GM23338 (cell line): Measurements from ENCODE around the gene WFDC8. TPM values are rescaled to one million over a fixed set of nuclear protein-coding genes. Genes with fewer than 3 reads are reported as not detected.

ENCODE experiments used
- ATAC-seq: fragments of 200-7000 bp; cut with Tn5 transposase; 3 replicates; pipeline ENCODE4 v1.9.1; 2020
- DNase-seq: peaks from one replicate; pipeline ENCODE4 v3.0.0-alpha.2; 2015; ENCODE audit warnings: low spot score
- H2AFZ ChIP-seq: fragments of 200-600 bp; sonication (generic); 2 replicates; pipeline ENCODE4 v1.8.0; 2016; ENCODE audit warnings: antibody characterized with exemption, mild to moderate bottlenecking, moderate library complexity
- H3F3A ChIP-seq: fragments of 200-600 bp; sonication (generic); replicated peaks from 2 replicates; pipeline ENCODE4 v1.8.0; 2017; ENCODE audit warnings: antibody characterized with exemption, mixed run types, low read depth
- H3K27ac ChIP-seq: fragments of 200-600 bp; sonication (generic); 2 replicates; pipeline ENCODE4 v1.6.1; 2016; ENCODE audit warnings: low read depth
- H3K27me3 ChIP-seq: fragments of 200-600 bp; sonication (generic); 2 replicates; pipeline ENCODE4 v1.8.0; 2016; ENCODE audit warnings: mild to moderate bottlenecking, mixed run types, moderate library complexity; ENCODE audit not compliant: insufficient read depth
- H3K36me3 ChIP-seq: fragments of 200-600 bp; sonication (generic); 2 replicates; pipeline ENCODE4 v1.8.0; 2016; ENCODE audit warnings: mild to moderate bottlenecking; ENCODE audit not compliant: insufficient read depth
- H3K4me1 ChIP-seq: fragments of 200-600 bp; sonication (generic); 2 replicates; pipeline ENCODE4 v1.8.0; 2016; ENCODE audit warnings: mild to moderate bottlenecking, moderate library complexity; ENCODE audit not compliant: insufficient read depth
- H3K4me2 ChIP-seq: fragments of 200-600 bp; sonication (generic); 2 replicates; pipeline ENCODE4 v1.7.1; 2017; ENCODE audit warnings: mixed run types
- H3K4me3 ChIP-seq: fragments of 200-600 bp; sonication (generic); 2 replicates; pipeline ENCODE4 v1.6.1; 2016; ENCODE audit warnings: mixed run types
- H3K79me2 ChIP-seq: fragments of 200-600 bp; sonication (generic); replicated peaks from 2 replicates; pipeline ENCODE4 v1.8.0; 2017; ENCODE audit warnings: mild to moderate bottlenecking; ENCODE audit not compliant: insufficient read depth
- H3K9me2 ChIP-seq: fragments of 200-600 bp; sonication (generic); 2 replicates; pipeline ENCODE4 v1.8.0; 2017; ENCODE audit not compliant: insufficient read depth
- H4K20me1 ChIP-seq: fragments of 200-600 bp; sonication (generic); replicated peaks from 2 replicates; pipeline ENCODE4 v1.8.0; 2017; ENCODE audit warnings: mild to moderate bottlenecking; ENCODE audit not compliant: insufficient read depth
- H3K27ac Mint-ChIP-seq: 2 replicates; pipeline ENCODE4 v1.8.0; 2020; ENCODE audit warnings: inconsistent platforms, mild to moderate bottlenecking, moderate library complexity, mixed read lengths
- H3K27me3 Mint-ChIP-seq: 3 replicates; pipeline ENCODE4 v1.8.0; 2022; ENCODE audit warnings: low read depth, mild to moderate bottlenecking, moderate library complexity, mixed read lengths, inconsistent platforms; ENCODE audit not compliant: insufficient read depth, poor library complexity
- H3K36me3 Mint-ChIP-seq: 3 replicates; pipeline ENCODE4 v1.8.0; 2021; ENCODE audit warnings: low read depth, mild to moderate bottlenecking, inconsistent platforms, moderate library complexity, mixed read lengths
- H3K4me1 Mint-ChIP-seq: 3 replicates; pipeline ENCODE4 v1.8.0; 2020; ENCODE audit warnings: mild to moderate bottlenecking, inconsistent platforms, mixed read lengths
- H3K4me3 Mint-ChIP-seq: 3 replicates; pipeline ENCODE4 v1.8.0; 2021; ENCODE audit warnings: moderate library complexity, mild to moderate bottlenecking, inconsistent platforms, mixed read lengths
- H3K9me3 Mint-ChIP-seq: 3 replicates; pipeline ENCODE4 v1.8.0; 2020; ENCODE audit warnings: moderate library complexity, mild to moderate bottlenecking, inconsistent platforms, mixed read lengths
- CREB1 ChIP-seq: fragments of 250-450 bp; sonication (Bioruptor Pico); IDR thresholded peaks from 2 replicates; pipeline ENCODE4 v1.5.0; 2020; ENCODE audit warnings: low read depth, mild to moderate bottlenecking, moderate library complexity
- CTCF ChIP-seq, 2 experiments: fragments of 200-600 bp in 1 of 2; sonication (generic) in 1 of 2; conservative IDR thresholded peaks; 2 replicates each; pipeline versions ENCODE4 v1.5.1 to v1.6.1; 2016 to 2017; ENCODE audit warnings: antibody characterized with exemption in 2 of 2, low read depth in 2 of 2, mild to moderate bottlenecking in 2 of 2, moderate library complexity in 1 of 2
- EZH2 ChIP-seq: fragments of 200-600 bp; sonication (generic); IDR thresholded peaks from one replicate; pipeline ENCODE4 v1.8.0; 2017; ENCODE audit warnings: antibody characterized with exemption, mild to moderate bottlenecking, low read depth; ENCODE audit not compliant: unreplicated experiment
- EZH2phosphoT487 ChIP-seq: fragments of 200-600 bp; sonication (generic); IDR thresholded peaks from one replicate; pipeline ENCODE4 v1.8.1; 2018; ENCODE audit warnings: antibody characterized with exemption; ENCODE audit not compliant: unreplicated experiment
- JUNB ChIP-seq: IDR thresholded peaks from one replicate; pipeline ENCODE4 v1.6.1; 2016; ENCODE audit warnings: antibody characterized with exemption; ENCODE audit not compliant: unreplicated experiment
- NANOG ChIP-seq: IDR thresholded peaks from 2 replicates; pipeline ENCODE4 v1.6.1; 2016; ENCODE audit warnings: antibody characterized with exemption, borderline replicate concordance
- POLR2AphosphoS5 ChIP-seq: IDR thresholded peaks from 2 replicates; pipeline ENCODE4 v1.6.1; 2016; ENCODE audit warnings: antibody characterized with exemption, low read depth
- STAT1 ChIP-seq: IDR thresholded peaks from one replicate; pipeline ENCODE4 v1.6.1; 2016; ENCODE audit warnings: antibody characterized with exemption; ENCODE audit not compliant: unreplicated experiment
- ZNF114 ChIP-seq: fragments of 250-450 bp; sonication (Bioruptor Pico); IDR thresholded peaks from 2 replicates; pipeline ENCODE4 v1.5.0; 2020; ENCODE audit warnings: mild to moderate bottlenecking, moderate library complexity
- ZNF331 ChIP-seq: fragments of 250-450 bp; sonication (Bioruptor Pico); IDR thresholded peaks from 2 replicates; pipeline ENCODE4 v1.5.0; 2020; ENCODE audit warnings: low read depth, mild to moderate bottlenecking, moderate library complexity
- ZNF462 ChIP-seq: fragments of 250-450 bp; sonication (Bioruptor Pico); IDR thresholded peaks from 2 replicates; pipeline ENCODE4 v1.5.0; 2020; ENCODE audit warnings: mild to moderate bottlenecking, moderate library complexity
- polyA plus RNA-seq: library from polyadenylated mRNA; unstranded; fragments of >200 nt; fragmentation: Nextera tagmentation; extraction: Ambion mirVana; gene quantifications from 2 replicates; pipeline ENCODE4 v1.2.1, GENCODE V29; 2016
- total RNA-seq: library from RNA; depleted of rRNA; stranded (reverse); fragments of >200 nt; shearing (Covaris generic); gene quantifications from 2 replicates; pipeline ENCODE4 v1.2.3, GENCODE V29; 2014

Gene WFDC8
- total and polyA plus RNA-seq, 2 experiments from 2014 or later: 0.23 TPM; not detected in 1

GRCh38 chr20:45576995-45577394 is 2.1 kb downstream of the WFDC8 start:
- Histone ChIP-seq H3K4me2 (no peak overlapping the region), H3K27me3 (no peaks in the 10 kb centered on the region), H3K36me3 (no peaks in the 10 kb centered on the region), H3K79me2 (no peaks in the 10 kb centered on the region), H4K20me1 (no peaks in the 10 kb centered on the region), H3K9me2 (no peaks in the 10 kb centered on the region), H3K4me3 (no peak overlapping the region), H3K4me1 (peaks cover 20% of the 10 kb centered on the region), H3F3A (no peaks in the 10 kb centered on the region), H3K27ac (no peak overlapping the region), H2AFZ (no peak overlapping the region; the same call in 1 of the 2 replicates)
- ATAC-seq (no peak), DNase-seq (peak; percentile 35)
- TF ChIP-seq CREB1 (CRISPR knock-in tag) (no peak), JUNB (no peak), CTCF (conservative IDR thresholded peaks at IDR 0.05; ENCODE audit: low read depth in 2 of 2) (no peak)
- H3K36me3 Mint-ChIP-seq: no peaks in the 10 kb centered on the region
- no peak overlapping the region for H3K4me3 Mint-ChIP-seq
- no peak overlapping the region for H3K27ac Mint-ChIP-seq
- H3K27me3 Mint-ChIP-seq: peaks cover 5% of the 10 kb centered on the region
- peaks cover 33% of the 10 kb centered on the region for H3K4me1 Mint-ChIP-seq
- H3K9me3 Mint-ChIP-seq: no peaks in the 10 kb centered on the region

- no peaks in the 10 kb centered on the region for H4K20me1 ChIP-seq
- no peaks in the 10 kb centered on the region for H3F3A ChIP-seq
- H3K9me2 ChIP-seq: no peaks in the 10 kb centered on the region
- H2AFZ ChIP-seq: peak overlapping the region; percentile 87
- H3K27me3 ChIP-seq: no peaks in the 10 kb centered on the region
- H3K4me1 ChIP-seq: peaks cover 17% of the 10 kb centered on the region
- Mint-ChIP-seq H3K36me3 (no peaks in the 10 kb centered on the region), H3K9me3 (no peaks in the 10 kb centered on the region), H3K4me1 (peaks cover 27% of the 10 kb centered on the region), H3K4me3 (no peak overlapping the region), H3K27ac (peak overlapping the region; percentile 74; the same call in 1 of the 2 replicates), H3K27me3 (peaks cover 5% of the 10 kb centered on the region)
- no peak for DNase-seq
- ATAC-seq: no peak
- no peak overlapping the region for H3K4me3 ChIP-seq
- H3K36me3 ChIP-seq: no peaks in the 10 kb centered on the region
- H3K27ac ChIP-seq: no peak overlapping the region
- no peaks in the 10 kb centered on the region for H3K79me2 ChIP-seq
- H3K4me2 ChIP-seq: no peak overlapping the region
- no peak for TF ChIP-seq ZNF114 (CRISPR knock-in tag)
- no peak for TF ChIP-seq EZH2
- TF ChIP-seq STAT1: no peak
- no peak for TF ChIP-seq JUNB
- no peak for TF ChIP-seq ZNF331 (CRISPR knock-in tag)
- no peak for TF ChIP-seq ZNF462 (CRISPR knock-in tag)
- TF ChIP-seq EZH2phosphoT487: no peak
- TF ChIP-seq POLR2AphosphoS5: no peak
- TF ChIP-seq NANOG: no peak
- TF ChIP-seq CTCF (conservative IDR thresholded peaks at IDR 0.05; ENCODE audit: low read depth in 2 of 2): no peak
Observed at GRCh38 chr20:45575931-45576330, 3.2 kb downstream of the WFDC8 start.
